Measurements from ENCODE around the gene TOM1L2.

Gene TOM1L2

DNA sequence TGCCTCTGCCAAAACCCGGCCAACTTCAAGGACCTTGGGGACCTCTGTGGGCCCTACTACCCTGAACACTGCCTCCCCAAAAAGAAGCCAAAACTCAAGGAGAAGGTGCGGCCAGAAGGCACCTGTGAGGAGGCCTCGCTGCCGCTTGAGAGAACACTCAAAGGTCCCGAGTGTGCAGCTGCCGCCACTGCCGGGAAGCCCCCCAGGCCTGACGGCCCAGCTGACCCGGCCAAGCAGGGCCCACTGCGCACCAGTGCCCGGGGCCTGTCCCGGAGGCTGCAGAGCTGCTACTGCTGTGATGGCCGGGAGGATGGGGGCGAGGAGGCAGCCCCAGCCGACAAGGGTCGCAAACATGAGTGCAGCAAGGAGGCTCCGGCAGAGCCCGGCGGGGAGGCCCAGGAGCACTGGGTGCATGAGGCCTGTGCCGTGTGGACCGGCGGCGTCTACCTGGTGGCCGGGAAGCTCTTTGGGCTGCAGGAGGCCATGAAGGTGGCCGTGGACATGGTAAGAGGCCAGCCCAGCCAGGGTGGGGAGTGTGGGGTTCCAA is 174.1 kb downstream of the TOM1L2 start:
- DNase-seq: no peak

DNA sequence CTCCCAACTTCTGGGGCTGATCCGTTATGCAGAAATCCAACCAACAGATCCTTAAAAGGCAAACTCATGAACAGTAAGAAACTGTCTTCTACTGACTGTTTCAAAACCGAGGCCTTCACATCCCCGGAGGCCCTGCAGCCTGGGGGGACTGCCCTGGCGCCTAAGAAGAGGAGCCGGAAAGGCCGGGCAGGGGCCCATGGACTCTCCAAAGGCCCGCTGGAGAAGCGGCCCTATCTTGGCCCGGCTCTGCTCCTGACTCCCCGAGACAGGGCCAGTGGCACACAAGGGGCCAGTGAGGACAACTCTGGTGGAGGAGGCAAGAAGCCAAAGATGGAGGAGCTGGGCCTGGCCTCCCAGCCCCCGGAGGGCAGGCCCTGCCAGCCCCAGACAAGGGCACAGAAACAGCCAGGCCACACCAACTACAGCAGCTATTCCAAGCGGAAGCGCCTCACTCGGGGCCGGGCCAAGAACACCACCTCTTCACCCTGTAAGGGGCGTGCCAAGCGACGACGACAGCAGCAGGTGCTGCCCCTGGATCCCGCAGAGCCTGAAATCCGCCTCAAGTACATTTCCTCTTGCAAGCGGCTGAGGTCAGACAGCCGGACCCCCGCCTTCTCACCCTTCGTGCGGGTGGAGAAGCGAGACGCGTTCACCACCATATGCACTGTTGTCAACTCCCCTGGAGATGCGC is 174.9 kb downstream of the TOM1L2 start:
- DNase-seq: no peak

- no peak for DNase-seq
Measured at GRCh38 chr17:17796787-17797061, 175.5 kb downstream of the TOM1L2 start.

DNA sequence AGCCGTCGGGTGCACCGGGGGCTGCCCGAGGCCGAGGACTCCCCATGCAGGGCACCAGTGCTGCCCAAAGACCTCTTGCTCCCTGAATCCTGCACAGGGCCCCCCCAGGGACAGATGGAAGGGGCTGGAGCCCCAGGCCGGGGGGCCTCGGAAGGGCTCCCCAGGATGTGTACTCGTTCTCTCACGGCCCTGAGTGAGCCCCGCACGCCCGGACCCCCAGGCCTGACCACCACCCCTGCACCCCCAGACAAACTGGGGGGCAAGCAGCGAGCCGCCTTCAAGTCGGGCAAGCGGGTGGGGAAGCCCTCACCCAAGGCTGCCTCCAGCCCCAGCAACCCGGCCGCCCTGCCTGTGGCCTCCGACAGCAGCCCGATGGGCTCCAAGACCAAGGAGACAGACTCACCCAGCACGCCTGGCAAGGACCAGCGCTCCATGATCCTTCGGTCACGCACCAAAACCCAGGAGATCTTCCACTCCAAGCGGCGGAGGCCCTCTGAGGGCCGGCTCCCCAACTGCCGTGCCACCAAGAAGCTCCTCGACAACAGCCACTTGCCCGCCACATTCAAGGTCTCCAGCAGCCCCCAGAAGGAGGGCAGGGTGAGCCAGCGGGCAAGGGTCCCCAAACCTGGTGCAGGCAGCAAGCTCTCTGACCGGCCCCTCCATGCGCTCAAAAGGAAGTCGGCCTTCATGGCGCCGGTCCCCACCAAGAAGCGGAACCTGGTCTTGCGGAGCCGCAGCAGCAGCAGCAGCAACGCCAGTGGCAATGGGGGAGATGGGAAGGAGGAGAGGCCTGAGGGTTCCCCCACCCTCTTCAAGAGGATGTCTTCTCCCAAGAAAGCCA is 176.0 kb downstream of the TOM1L2 start:
- DNase-seq: no peak

GRCh38 chr17:17795296-17795695 is 176.9 kb downstream of the TOM1L2 start:
- DNase-seq: no peak

GRCh38 chr17:17794382-17794781 is 177.8 kb downstream of the TOM1L2 start:
- DNase-seq: no peak
